Fibroblast of gingiva (primary cell): ENCODE measurements around the gene LSM14B.
"Not testable (repeated sequence)": the region's sequence is repeated elsewhere in the genome, so short reads cannot be mapped to it uniquely, and the experiment has no call there.

Source experiments
- DNase-seq: peaks from one replicate; pipeline ENCODE4 v3.0.0-alpha.2; 2011; ENCODE audit warnings: low read depth

Gene LSM14B

DNA sequence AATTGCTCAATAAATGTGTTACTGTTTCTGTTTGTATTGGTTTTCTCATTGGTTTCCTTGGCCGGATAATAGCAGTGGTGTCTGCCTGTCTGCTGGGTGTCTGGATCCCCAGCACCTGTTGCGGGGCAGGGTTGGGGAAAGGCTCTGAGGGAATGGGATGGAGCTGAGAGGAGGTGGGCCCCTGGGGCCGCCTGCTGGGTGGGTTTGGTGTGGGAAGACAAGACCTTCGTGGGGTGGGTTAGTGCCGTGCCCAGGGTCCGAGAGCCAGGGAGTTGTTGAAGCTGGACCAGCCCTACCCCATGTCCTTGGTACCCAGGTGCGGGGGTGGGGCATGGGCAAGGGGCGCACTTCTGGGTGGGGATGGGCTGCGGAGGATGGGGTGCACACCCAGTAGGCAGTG is 25.3 kb downstream of the LSM14B start:
- no peak for DNase-seq

DNA sequence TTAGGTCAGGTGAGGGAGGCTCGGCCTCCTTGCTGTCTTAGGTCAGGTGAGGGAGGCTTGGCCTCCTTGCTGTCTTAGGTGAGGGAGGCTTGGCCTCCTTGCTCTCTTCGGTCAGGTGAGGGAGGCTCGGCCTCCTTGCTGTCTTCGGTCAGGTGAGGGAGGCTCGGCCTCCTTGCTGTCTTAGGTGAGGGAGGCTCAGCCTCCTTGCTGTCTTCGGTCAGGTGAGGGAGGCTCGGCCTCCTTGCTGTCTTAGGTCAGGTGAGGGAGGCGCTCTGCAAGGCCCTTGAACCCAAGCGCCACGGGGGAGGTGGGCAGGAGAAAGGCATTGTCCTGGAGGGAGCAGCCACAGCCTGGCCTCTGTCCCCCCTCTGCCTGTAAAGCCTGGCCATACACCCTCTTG is 26.1 kb downstream of the LSM14B start:
- not testable (repeated sequence) for DNase-seq

DNA sequence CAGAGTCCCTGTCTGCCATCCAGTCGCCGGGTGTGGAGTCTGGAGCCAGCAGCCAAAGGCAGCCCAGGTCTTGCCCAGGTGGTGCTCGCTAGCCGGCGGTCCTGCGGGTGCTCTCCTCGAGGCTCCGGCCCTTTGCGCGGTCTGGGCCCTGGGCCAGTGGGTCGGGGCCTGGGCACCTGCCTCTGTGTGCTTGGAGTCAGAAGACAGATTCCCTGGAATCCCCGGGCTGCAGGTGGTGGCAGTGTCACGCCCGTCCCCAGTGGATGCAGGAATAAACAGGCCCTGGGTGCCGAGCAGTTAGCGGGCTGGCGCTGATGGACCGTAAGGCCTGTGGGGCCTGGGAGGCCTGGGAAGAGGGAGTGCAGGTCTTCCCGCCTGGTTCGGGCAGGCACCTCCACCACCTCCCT is 26.6 kb downstream of the LSM14B start:
- DNase-seq, result no peak

GRCh38 chr20:62149532-62150309 is 27.4 kb downstream of the LSM14B start:
- no peak for DNase-seq

- DNase-seq, result no peak
These were observed 28.0 kb downstream of the LSM14B start for GRCh38 chr20:62150310-62150575.

DNA sequence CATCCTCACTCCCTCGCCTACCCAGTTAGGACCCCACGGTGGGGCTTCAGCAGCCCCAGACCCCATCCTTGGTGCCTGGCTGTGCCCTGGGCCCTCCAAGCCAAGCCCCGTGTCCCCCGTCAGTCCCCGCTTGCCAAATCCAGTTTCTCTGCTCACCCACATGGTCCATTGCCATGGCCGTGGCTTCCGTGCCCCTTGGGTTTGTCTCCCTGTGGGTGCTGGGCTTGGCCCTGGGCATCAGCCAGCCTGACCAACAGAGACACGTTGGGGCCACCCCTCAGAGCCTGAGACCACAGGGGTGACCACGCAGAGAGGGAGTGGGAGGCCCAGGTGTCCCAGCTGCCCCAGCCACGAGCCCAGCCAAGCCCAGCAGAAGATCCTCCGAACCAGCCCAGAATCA is 28.9 kb downstream of the LSM14B start:
- DNase-seq, result no peak

- no peak for DNase-seq
These were observed 29.6 kb downstream of the LSM14B start for GRCh38 chr20:62151835-62152364.

- no peak for DNase-seq
These were observed 33.4 kb downstream of the LSM14B start for GRCh38 chr20:62155428-62156253.

GRCh38 chr20:62156254-62156556 is 33.9 kb downstream of the LSM14B start:
- no peak for DNase-seq

DNA sequence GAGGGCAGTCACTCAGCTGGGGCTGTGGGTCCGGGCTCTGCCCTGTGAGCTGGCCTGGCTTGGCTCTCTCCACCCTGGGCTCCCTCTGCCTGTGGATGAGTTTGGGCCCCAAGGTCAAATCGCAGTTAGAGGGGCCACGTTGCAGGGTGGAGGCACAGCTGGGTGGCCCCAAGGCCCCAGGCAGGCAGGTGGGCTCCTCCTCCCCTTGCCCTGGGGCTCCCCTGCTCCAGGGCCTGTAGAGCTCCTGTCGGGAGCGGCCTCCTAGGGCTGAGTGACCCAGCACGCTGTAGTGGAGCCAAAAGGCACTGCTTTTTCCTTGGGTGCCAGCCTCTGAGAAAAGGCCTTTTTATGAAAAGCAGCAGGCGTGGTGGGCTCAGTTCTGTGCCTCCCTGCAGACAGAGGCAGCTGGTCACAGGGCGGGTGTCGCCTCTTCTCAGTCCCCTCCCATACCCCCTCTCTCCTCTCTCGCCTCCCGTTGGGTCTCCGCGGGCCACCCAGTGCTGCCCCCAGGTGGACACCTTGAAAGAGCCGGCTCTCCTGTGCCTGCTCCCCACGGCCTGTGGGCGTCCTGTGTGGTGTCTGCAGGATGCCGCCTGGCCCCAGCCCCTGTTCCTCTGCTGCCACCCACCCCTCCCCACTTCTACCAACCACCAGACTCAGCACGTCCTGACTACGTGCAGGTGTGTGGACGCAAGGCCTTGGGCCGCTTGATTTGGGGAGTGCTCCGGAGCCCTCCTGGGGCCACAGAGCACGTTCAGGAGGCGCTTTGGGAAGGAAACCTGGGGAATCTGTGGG is 34.5 kb downstream of the LSM14B start:
- peak; percentile 24 for DNase-seq

DNA sequence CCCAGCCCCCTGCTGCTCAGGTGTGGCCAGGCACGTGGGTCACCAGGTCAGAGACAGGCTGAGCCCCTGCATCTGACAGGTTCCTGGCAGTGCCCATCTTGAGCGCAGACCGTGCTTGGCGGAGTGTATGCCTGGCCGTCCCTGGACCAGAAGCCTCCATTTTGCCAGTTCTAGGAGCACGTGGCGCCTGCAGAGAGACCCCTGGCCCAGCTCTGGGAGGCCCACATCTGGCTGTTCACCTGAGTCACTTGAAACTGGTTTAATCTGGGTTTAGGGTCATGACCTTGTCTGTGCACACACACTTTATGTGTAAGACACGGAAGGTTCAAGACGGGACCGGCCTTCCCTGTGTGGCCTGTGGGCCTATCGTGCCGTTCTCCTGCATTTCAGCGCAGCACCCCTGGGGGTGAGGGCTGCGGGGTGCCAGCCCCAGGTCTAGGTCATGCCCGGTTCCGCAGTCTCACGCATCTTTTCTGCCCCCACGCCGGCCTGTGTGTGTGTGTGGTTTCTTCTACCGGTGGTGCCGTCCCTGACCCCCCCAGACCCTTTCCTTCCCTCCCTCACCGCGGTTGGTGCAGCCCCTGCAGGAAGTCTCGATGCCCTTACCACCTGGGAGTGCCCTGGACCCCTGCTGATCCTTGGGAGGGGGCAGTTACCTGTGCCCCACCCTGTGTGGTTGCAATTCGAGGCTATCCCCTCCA is 35.3 kb downstream of the LSM14B start:
- no peak for DNase-seq

GRCh38 chr20:62158088-62158400 is 35.8 kb downstream of the LSM14B start:
- no peak for DNase-seq

DNA sequence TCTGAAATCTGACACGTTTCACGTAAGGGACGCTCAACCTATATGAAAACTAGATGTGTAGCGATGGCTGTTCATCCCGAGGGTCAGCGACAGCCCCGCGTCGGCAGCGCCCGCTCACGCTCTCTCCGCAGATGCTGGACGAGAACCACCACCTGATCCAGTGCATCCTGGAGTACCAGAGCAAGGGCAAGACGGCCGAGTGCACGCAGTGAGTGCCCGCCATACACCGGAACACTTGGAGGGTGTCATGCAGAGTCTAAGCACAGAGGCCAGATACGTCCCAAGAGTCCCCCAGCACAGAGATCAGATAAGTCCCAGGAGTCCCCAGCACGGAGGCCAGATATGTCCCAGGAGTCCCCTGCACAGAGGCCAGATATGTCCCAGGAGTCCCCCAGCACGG is 36.3 kb downstream of the LSM14B start:
- DNase-seq, result no peak

DNA sequence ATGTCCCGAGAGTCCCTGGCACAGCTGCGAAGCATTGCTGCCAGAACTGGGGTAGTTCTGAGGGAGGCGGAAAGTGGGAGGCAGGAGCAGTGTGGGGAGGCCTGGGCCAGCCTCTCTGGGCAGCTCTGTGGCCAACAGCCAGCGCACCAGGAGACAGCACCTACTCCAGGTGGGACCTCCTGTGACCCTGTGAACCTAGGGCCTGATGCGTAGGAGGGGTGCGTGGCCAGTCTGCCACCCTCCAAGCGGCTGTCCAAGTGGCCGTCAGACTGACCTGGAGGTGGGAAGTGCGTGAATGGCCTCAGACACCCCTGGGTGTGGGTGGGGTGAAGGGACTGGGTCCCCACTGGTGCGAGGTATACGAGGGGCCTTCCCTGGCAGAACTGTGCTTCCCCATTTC is 36.8 kb downstream of the LSM14B start:
- DNase-seq, result no peak

GRCh38 chr20:62159839-62160238 is 37.6 kb downstream of the LSM14B start:
- no peak for DNase-seq

DNA sequence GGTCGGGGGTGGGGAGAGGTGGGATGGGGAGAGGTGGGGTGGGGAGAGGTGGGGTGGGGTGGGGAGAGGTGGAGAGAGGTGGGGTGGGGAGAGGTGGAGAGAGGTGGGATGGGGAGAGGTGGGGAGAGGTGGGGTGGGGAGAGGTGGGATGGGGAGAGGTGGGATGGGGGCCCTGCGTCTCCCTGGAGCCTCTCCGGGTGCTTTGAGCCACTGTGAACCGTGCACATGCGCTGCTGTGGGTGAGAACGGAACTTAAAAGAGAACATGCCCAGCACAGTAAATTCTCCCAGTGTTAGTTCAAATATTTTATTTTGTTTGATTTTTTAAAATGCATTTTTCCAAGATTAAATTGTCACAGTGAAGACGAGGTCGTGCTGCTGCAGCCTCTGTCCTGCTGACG is 38.0 kb downstream of the LSM14B start:
- no peak for DNase-seq

DNA sequence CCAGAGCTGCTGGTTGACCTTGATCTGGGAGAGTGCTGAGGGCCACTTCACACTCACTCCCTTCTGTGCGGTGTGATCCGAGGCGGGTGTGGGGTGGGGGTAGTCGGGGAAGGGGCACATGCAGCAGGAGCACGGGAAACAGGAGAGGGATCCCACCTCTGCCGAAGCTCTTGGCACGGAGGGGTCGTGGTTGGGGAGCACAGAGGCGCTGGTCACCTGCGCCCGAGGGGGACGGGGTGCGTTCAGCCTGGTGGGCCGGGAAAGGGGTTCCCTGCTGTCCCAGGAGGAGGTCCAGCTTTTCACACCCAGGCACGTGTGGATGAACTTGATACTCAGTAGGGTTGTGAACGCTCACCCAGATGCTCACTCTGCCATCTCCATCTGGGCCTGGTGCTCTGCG is 38.6 kb downstream of the LSM14B start:
- DNase-seq, result no peak

DNA sequence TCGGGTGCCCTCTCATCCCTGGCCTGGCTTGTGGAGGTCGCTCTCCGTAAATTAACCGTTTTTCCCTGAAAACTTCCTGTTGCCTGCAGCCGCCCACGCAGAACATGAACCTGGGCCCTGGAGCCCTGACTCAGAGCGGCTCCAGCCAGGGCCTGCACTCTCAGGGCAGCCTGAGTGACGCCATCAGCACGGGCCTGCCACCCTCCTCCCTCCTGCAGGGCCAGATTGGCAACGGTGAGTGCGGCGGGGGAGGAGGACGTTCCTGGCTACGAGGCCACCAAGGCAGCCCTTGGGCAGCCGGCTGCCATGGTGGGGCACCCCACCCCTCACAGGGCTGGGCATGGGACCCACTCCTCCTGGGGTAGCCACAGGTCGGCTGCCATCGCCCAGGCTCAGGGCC is 39.1 kb downstream of the LSM14B start:
- DNase-seq, result no peak

DNA sequence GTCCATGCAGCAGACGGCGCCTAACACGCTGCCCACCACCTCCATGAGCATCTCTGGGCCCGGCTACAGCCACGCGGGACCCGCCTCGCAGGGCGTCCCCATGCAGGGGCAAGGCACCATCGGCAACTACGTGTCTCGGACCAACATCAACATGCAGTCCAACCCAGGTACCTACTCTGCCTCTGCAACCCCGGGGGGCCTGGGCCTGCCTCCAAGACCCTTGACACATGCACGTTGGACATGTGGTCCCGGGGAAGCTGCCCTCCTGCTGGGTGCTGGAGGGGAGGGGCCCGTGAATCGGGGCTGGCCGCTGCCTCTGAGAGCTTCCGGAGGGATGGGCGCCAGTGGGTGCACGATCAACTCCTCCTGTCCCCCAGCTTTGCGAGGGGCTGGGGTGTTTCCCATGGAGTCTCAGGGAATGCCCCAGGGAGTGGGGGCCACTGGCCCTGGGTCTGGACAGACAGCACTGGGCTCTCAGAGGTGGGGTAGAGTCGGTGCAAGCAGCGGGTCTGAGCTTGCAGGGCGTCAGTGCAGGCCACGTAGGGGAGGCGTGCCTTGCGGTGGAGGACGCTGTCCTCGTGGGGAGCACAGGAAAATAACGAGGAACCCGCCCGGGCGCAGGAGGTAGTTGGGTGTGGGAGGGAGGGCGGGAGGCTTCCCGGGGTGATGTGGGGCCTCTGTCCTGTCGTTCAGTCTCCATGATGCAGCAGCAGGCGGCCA is 40.6 kb downstream of the LSM14B start:
- DNase-seq, result no peak

- DNase-seq, result no peak
These were observed 41.2 kb downstream of the LSM14B start for GRCh38 chr20:62163485-62163865.

DNA sequence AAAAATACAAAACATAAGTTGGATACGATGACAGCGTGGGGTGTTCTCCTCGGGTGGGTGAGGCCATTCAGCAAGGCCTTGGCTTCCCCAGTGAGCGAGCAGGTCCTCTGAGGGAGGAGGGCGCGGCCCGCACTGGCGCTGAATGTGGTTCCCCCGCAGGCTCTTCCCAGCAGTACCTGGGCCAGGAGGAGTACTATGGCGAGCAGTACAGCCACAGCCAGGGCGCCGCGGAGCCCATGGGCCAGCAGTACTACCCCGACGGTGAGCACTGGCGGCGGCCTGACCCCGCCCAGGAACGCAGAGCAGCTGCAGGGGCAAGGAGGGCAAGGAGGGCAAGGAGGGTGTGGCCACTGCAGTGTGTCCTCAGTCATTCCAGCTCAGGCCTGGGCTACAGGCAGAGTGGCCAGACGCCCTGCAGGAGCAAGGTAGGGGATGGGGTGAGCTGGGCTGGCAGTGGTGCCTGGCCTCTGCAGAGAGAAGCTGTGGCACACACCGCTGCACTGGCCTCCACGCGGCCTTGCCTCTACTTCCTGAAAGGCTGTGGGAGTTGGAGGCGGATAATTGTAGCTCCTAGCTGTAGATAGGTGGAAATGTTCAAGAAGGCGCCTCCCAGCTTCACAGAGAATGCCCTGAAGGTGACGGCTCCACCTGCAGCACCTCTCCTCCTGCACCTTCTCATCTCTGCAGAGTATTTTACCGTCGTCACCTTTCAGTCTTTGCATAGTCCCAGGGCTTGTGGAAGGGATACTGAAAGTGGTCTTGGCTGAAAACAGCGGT is 41.9 kb downstream of the LSM14B start:
- no peak for DNase-seq
